Measurements from ENCODE around the gene MAML1.

MAML1 gene

DNA sequence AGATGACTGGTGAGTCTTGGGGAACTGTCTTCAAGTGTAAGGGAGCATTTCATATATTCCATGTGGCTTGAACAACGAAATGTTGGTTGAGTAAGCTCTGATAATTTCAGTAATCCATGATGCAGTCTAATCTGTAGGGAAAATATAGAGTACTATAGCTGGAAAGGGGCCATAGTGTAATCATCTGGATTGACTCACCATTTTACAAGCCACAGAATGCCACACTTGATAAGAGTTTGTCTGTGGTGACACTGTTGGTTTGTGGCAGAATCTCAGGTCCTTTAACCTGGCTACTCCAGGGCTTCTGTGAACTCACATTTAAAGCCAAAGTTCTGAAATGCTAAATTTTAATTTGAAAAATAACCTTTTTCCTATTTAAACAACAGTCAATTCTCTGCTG, 16.3 kb upstream of the MAML1 start:
- Histone ChIP-seq H2AFZ (ENCODE audit: low read depth, low read length) (no peak overlapping the region), H3K36me3 (ENCODE audit: insufficient read depth, low read length) (peaks cover 87% of the 10 kb centered on the region), H3K4me2 (ENCODE audit: insufficient read depth, low read length) (no peak overlapping the region), H3K79me2 (ENCODE audit: insufficient read depth, low read length) (peaks cover 51% of the 10 kb centered on the region), H3K9me3 (ENCODE audit: insufficient read depth, low read length, severe bottlenecking) (no peaks in the 10 kb centered on the region), H3K27me3 (ENCODE audit: insufficient read depth, low read length, poor library complexity) (no peaks in the 10 kb centered on the region), H3K4me1 (ENCODE audit: insufficient read depth, low read length) (no peaks in the 10 kb centered on the region), H3K9ac (ENCODE audit: low read depth, low read length) (no peak overlapping the region), H3K27ac (ENCODE audit: low read length) (no peak overlapping the region), H3K4me3 (ENCODE audit: low read depth in 1 of 2, low read length in 2 of 2) (no peak overlapping the region), H4K20me1 (ENCODE audit: insufficient read depth, low read length) (peaks cover 10% of the 10 kb centered on the region; the same call in 1 of the 2 replicates)
- ATAC-seq (ENCODE audit: insufficient read depth, low read depth), result no peak; the same call in 2 of the 3 replicates
- DNase-seq, result no peak
- TF ChIP-seq, protein P1, sequence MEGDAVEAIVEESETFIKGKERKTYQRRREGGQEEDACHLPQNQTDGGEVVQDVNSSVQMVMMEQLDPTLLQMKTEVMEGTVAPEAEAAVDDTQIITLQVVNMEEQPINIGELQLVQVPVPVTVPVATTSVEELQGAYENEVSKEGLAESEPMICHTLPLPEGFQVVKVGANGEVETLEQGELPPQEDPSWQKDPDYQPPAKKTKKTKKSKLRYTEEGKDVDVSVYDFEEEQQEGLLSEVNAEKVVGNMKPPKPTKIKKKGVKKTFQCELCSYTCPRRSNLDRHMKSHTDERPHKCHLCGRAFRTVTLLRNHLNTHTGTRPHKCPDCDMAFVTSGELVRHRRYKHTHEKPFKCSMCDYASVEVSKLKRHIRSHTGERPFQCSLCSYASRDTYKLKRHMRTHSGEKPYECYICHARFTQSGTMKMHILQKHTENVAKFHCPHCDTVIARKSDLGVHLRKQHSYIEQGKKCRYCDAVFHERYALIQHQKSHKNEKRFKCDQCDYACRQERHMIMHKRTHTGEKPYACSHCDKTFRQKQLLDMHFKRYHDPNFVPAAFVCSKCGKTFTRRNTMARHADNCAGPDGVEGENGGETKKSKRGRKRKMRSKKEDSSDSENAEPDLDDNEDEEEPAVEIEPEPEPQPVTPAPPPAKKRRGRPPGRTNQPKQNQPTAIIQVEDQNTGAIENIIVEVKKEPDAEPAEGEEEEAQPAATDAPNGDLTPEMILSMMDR (IDR thresholded peaks at IDR 0.05; ENCODE audit: borderline replicate concordance, extremely low read depth, low read length, poor library complexity, severe bottlenecking), result no peak
- TF ChIP-seq EZH2 (IDR thresholded peaks at IDR 0.05; ENCODE audit: borderline replicate concordance, low read depth, low read length, severe bottlenecking), result no peak

DNA sequence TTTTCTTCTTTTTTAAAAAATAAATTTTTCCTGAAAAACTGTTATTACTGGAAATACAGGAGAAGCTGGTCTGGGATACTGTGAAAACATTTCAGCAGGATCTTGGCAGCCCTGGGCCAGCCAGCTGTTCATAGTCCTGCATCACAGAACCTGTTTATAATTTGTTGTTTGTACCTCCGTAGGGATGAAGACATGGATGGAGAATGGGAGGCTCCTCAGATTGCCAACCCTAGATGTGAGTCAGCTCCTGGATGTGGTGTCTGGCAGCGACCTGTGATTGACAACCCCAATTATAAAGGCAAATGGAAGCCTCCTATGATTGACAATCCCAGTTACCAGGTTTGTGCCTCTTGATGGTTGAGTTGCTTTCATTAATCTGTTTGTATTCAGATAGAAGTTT, 12.4 kb upstream of the MAML1 start:
- TF ChIP-seq, protein P1 (IDR thresholded peaks at IDR 0.05; ENCODE audit: borderline replicate concordance, extremely low read depth, low read length, poor library complexity, severe bottlenecking), result no peak
- no peak for TF ChIP-seq EZH2 (IDR thresholded peaks at IDR 0.05; ENCODE audit: borderline replicate concordance, low read depth, low read length, severe bottlenecking)
- Histone ChIP-seq H3K27me3 (ENCODE audit: insufficient read depth, low read length, poor library complexity) (no peaks in the 10 kb centered on the region), H3K4me3 (ENCODE audit: low read depth in 1 of 2, low read length in 2 of 2) (no peak overlapping the region), H3K79me2 (ENCODE audit: insufficient read depth, low read length) (peaks cover 53% of the 10 kb centered on the region), H3K27ac (ENCODE audit: low read length) (no peak overlapping the region), H3K9ac (ENCODE audit: low read depth, low read length) (no peak overlapping the region), H3K9me3 (ENCODE audit: insufficient read depth, low read length, severe bottlenecking) (no peaks in the 10 kb centered on the region), H3K4me2 (ENCODE audit: insufficient read depth, low read length) (no peak overlapping the region), H3K36me3 (ENCODE audit: insufficient read depth, low read length) (peaks cover 94% of the 10 kb centered on the region), H3K4me1 (ENCODE audit: insufficient read depth, low read length) (no peaks in the 10 kb centered on the region), H4K20me1 (ENCODE audit: insufficient read depth, low read length) (peaks cover 17% of the 10 kb centered on the region; the same call in 1 of the 2 replicates), H2AFZ (ENCODE audit: low read depth, low read length) (no peak overlapping the region)
- no peak for DNase-seq
- ATAC-seq (ENCODE audit: insufficient read depth, low read depth), result no peak

DNA sequence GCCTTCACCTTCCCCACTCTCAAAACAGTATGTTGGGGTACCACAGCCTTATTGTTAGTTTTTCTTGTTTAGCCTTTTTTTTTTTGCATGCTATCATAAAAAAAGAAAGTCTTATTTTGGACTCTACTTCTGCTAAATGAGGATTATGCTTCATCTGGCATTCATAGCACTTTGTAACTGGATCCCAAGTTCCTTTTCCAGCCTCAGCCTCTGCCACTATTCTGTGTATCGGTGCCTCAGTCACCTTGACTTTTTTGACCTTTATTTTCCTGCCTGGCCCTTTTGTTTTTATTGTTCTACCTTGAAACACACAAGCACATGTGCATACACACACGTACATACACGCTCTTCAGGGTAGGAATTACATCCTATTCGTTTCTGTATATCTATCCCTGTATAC, 8.5 kb upstream of the MAML1 start:
- H3K79me2 ChIP-seq (ENCODE audit: insufficient read depth, low read length), result peaks cover 26% of the 10 kb centered on the region
- no peak overlapping the region for H3K4me3 ChIP-seq (ENCODE audit: low read depth in 1 of 2, low read length in 2 of 2)
- no peaks in the 10 kb centered on the region for H3K27me3 ChIP-seq (ENCODE audit: insufficient read depth, low read length, poor library complexity)
- H3K27ac ChIP-seq (ENCODE audit: low read length), result no peak overlapping the region
- H3K4me2 ChIP-seq (ENCODE audit: insufficient read depth, low read length), result no peak overlapping the region
- H3K9me3 ChIP-seq (ENCODE audit: insufficient read depth, low read length, severe bottlenecking), result no peaks in the 10 kb centered on the region
- peaks cover 95% of the 10 kb centered on the region for H3K36me3 ChIP-seq (ENCODE audit: insufficient read depth, low read length)
- H2AFZ ChIP-seq (ENCODE audit: low read depth, low read length), result no peak overlapping the region
- TF ChIP-seq EZH2 (IDR thresholded peaks at IDR 0.05; ENCODE audit: borderline replicate concordance, low read depth, low read length, severe bottlenecking), result no peak
- H3K9ac ChIP-seq (ENCODE audit: low read depth, low read length), result no peak overlapping the region
- ATAC-seq (ENCODE audit: insufficient read depth, low read depth) (no peak), DNase-seq (no peak)
- no peaks in the 10 kb centered on the region for H3K4me1 ChIP-seq (ENCODE audit: insufficient read depth, low read length)
- peaks cover 8% of the 10 kb centered on the region; the same call in 1 of the 2 replicates for H4K20me1 ChIP-seq (ENCODE audit: insufficient read depth, low read length)

DNA sequence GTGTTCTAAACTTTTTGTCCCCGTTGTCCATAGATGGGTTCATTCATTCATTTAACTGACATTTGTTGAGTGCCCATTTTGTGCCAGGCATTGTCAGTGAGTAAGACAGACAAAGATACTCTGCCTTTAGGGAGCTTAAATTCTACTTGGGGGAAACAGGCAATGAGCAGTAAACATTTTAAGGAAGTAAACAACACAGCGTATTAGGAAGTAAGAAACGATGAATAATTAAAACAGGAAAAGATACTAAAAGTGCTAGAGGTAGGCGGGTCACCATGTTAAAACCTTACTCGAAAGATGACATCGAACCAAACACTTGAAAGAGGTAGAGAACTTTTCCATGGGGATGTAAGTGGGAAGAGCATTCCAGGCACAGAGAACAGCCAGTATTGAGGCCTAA, 5.5 kb upstream of the MAML1 start:
- Histone ChIP-seq H3K9me3 (ENCODE audit: insufficient read depth, low read length, severe bottlenecking) (no peaks in the 10 kb centered on the region), H3K4me2 (ENCODE audit: insufficient read depth, low read length) (no peak overlapping the region), H4K20me1 (ENCODE audit: insufficient read depth, low read length) (peaks cover 3% of the 10 kb centered on the region; the same call in 1 of the 2 replicates), H3K27me3 (ENCODE audit: insufficient read depth, low read length, poor library complexity) (no peaks in the 10 kb centered on the region), H3K27ac (ENCODE audit: low read length) (no peak overlapping the region), H3K36me3 (ENCODE audit: insufficient read depth, low read length) (peaks cover 87% of the 10 kb centered on the region), H3K4me3 (ENCODE audit: low read depth in 1 of 2, low read length in 2 of 2) (no peak overlapping the region), H3K79me2 (ENCODE audit: insufficient read depth, low read length) (peaks cover 13% of the 10 kb centered on the region; the same call in 1 of the 2 replicates), H2AFZ (ENCODE audit: low read depth, low read length) (no peak overlapping the region), H3K9ac (ENCODE audit: low read depth, low read length) (no peak overlapping the region), H3K4me1 (ENCODE audit: insufficient read depth, low read length) (peaks cover 7% of the 10 kb centered on the region)
- no peak for DNase-seq
- TF ChIP-seq, protein P1 (IDR thresholded peaks at IDR 0.05; ENCODE audit: borderline replicate concordance, extremely low read depth, low read length, poor library complexity, severe bottlenecking), result no peak
- no peak for TF ChIP-seq EZH2 (IDR thresholded peaks at IDR 0.05; ENCODE audit: borderline replicate concordance, low read depth, low read length, severe bottlenecking)
- ATAC-seq (ENCODE audit: insufficient read depth, low read depth), result no peak
